Measurements from ENCODE around the gene GRM5.

Gene GRM5

GRCh38 chr11:88531831-88532230, 534.0 kb downstream of the GRM5 start:
- no peak overlapping the region for H3K9ac ChIP-seq (ENCODE audit: low read depth, low read length)

GRCh38 chr11:88529426-88529825, 536.4 kb downstream of the GRM5 start:
- Histone ChIP-seq H3K9ac (ENCODE audit: low read depth, low read length) (no peak overlapping the region), H3K27ac (ENCODE audit: low read length) (no peak overlapping the region), H3K4me1 (ENCODE audit: insufficient read depth, low read length) (no peaks in the 10 kb centered on the region), H3K4me3 (ENCODE audit: low read length) (no peak overlapping the region), H3K36me3 (ENCODE audit: insufficient read depth, low read depth, low read length) (no peaks in the 10 kb centered on the region), H3K9me3 (ENCODE audit: insufficient read depth, low read depth, low read length) (no peaks in the 10 kb centered on the region), H3K27me3 (ENCODE audit: insufficient read depth, low read length) (no peaks in the 10 kb centered on the region)

More at GRCh38 chr11:88531831-88532230, 534.0 kb downstream of the GRM5 start:
- no peak overlapping the region for H3K4me3 ChIP-seq (ENCODE audit: low read length)
- no peaks in the 10 kb centered on the region for H3K4me1 ChIP-seq (ENCODE audit: insufficient read depth, low read length)
- no peak overlapping the region for H3K27ac ChIP-seq (ENCODE audit: low read length)
- no peaks in the 10 kb centered on the region for H3K9me3 ChIP-seq (ENCODE audit: insufficient read depth, low read depth, low read length)
- no peaks in the 10 kb centered on the region for H3K36me3 ChIP-seq (ENCODE audit: insufficient read depth, low read depth, low read length)
- no peaks in the 10 kb centered on the region for H3K27me3 ChIP-seq (ENCODE audit: insufficient read depth, low read length)

DNA sequence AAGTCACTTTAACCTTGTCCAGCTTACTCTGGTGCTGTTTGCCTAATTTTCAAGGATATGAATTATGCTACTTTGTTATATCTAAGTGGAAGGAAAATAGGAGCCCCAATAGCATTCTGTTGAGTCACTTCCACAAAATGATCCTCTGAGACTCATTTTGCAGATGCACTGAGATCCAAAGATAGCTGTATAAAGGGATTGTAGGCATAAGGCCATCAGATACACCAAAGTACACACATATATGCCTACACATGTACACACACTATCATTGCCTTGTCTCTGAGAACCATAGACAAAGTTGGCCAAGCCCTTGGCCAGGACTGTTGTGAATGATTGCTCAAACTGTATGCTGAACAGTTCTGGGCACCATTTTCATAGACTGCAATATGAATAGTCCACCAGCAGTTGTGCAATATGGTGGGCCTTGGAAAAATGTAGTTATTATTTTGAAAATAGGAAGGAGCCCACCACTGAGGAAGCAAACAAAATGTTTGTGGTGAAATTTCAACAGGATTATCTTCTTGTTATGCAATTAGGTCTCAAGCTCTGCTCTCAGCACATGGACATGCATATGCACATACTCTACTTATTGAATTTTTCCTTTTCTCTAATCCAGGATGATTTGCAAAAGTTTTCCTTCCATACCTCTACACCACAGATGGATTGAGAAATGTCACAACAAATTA, 542.3 kb downstream of the GRM5 start:
- Histone ChIP-seq H3K9me3 (ENCODE audit: insufficient read depth, low read depth, low read length) (no peaks in the 10 kb centered on the region), H3K27me3 (ENCODE audit: insufficient read depth, low read length) (no peaks in the 10 kb centered on the region), H3K27ac (ENCODE audit: low read length) (no peak overlapping the region), H3K9ac (ENCODE audit: low read depth, low read length) (no peak overlapping the region), H3K36me3 (ENCODE audit: insufficient read depth, low read depth, low read length) (no peaks in the 10 kb centered on the region), H3K4me3 (ENCODE audit: low read length) (no peak overlapping the region), H3K4me1 (ENCODE audit: insufficient read depth, low read length) (peaks cover 11% of the 10 kb centered on the region)

DNA sequence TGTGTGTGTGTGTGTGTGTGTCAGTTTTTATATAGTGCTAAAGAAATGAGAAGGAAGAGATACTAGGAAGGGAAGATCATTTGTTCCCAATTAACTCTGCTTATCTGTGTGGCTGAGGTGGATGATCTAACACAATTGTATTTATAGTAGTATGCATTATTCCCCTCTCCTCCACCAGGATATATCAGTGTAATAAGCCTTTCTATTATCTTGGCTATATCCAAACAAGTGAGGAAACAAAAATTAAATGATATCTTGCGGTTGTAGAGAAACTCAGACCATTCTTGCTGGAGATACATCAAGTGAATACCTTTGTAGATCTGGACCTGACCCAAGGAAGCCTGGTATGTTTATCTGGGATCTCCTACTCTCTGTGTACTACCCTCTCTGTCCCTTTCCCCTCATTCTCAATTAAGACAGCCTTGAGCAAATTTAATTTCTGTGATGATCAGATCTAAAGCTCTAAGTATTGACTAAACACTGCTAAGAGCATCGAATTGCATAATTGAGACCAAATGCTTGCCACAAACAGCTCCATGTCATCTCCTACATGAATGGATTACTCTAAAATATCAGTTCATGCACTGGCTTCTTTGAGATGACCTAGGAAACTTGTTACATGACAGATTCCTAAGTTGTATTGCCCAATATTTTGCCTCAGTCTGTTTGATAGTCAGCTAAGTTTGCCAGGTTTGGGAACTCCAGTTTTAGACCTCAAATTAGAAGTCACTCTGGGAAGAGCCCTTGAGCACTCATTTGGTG, 543.0 kb downstream of the GRM5 start:
- no peaks in the 10 kb centered on the region for H3K9me3 ChIP-seq (ENCODE audit: insufficient read depth, low read depth, low read length)
- H3K36me3 ChIP-seq (ENCODE audit: insufficient read depth, low read depth, low read length): no peaks in the 10 kb centered on the region
- peaks cover 11% of the 10 kb centered on the region for H3K4me1 ChIP-seq (ENCODE audit: insufficient read depth, low read length)
- H3K27ac ChIP-seq (ENCODE audit: low read length): peak overlapping the region; percentile 19
- H3K27me3 ChIP-seq (ENCODE audit: insufficient read depth, low read length): no peaks in the 10 kb centered on the region
- no peak overlapping the region for H3K9ac ChIP-seq (ENCODE audit: low read depth, low read length)
- no peak overlapping the region for H3K4me3 ChIP-seq (ENCODE audit: low read length)

- no peaks in the 10 kb centered on the region for H3K9me3 ChIP-seq (ENCODE audit: insufficient read depth, low read depth, low read length)
- no peak overlapping the region for H3K27ac ChIP-seq (ENCODE audit: low read length)
- no peak overlapping the region for H3K9ac ChIP-seq (ENCODE audit: low read depth, low read length)
- no peak overlapping the region for H3K4me3 ChIP-seq (ENCODE audit: low read length)
- no peaks in the 10 kb centered on the region for H3K36me3 ChIP-seq (ENCODE audit: insufficient read depth, low read depth, low read length)
- no peaks in the 10 kb centered on the region for H3K27me3 ChIP-seq (ENCODE audit: insufficient read depth, low read length)
- peaks cover 11% of the 10 kb centered on the region for H3K4me1 ChIP-seq (ENCODE audit: insufficient read depth, low read length)
These were observed 544.0 kb downstream of the GRM5 start for GRCh38 chr11:88521799-88522201.

- no peaks in the 10 kb centered on the region for H3K36me3 ChIP-seq (ENCODE audit: insufficient read depth, low read depth, low read length)
- no peak overlapping the region for H3K27ac ChIP-seq (ENCODE audit: low read length)
- H3K9me3 ChIP-seq (ENCODE audit: insufficient read depth, low read depth, low read length): no peaks in the 10 kb centered on the region
- H3K9ac ChIP-seq (ENCODE audit: low read depth, low read length): no peak overlapping the region
- H3K4me3 ChIP-seq (ENCODE audit: low read length): no peak overlapping the region
- no peaks in the 10 kb centered on the region for H3K27me3 ChIP-seq (ENCODE audit: insufficient read depth, low read length)
- H3K4me1 ChIP-seq (ENCODE audit: insufficient read depth, low read length): peaks cover 11% of the 10 kb centered on the region
These were observed 544.4 kb downstream of the GRM5 start for GRCh38 chr11:88521399-88521798.

- Histone ChIP-seq H3K27ac (ENCODE audit: low read length) (no peak overlapping the region), H3K4me1 (ENCODE audit: insufficient read depth, low read length) (peaks cover 11% of the 10 kb centered on the region), H3K9ac (ENCODE audit: low read depth, low read length) (no peak overlapping the region), H3K4me3 (ENCODE audit: low read length) (no peak overlapping the region), H3K9me3 (ENCODE audit: insufficient read depth, low read depth, low read length) (no peaks in the 10 kb centered on the region), H3K36me3 (ENCODE audit: insufficient read depth, low read depth, low read length) (no peaks in the 10 kb centered on the region), H3K27me3 (ENCODE audit: insufficient read depth, low read length) (no peaks in the 10 kb centered on the region)
These were observed 545.4 kb downstream of the GRM5 start for GRCh38 chr11:88520391-88520790.

DNA sequence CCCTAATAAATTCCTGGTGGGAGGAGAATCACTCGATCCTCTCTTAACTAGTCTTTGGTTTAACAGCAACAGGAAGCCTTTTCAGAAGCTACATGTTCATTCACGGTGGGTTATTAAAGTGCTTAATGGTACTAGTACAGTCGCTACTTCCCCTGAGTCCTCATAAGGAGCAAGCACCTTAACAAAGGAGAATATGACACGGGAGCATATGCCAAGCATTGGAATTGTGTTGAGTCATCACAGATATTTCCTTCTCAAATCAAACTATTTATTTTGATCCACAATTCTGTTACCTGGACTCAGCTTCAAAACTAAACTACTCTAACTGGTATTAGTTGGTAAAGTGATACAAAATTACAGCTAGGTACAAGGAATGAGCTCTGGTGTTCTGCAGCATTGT, 550.8 kb downstream of the GRM5 start:
- Histone ChIP-seq H3K9me3 (ENCODE audit: insufficient read depth, low read depth, low read length) (no peaks in the 10 kb centered on the region), H3K4me3 (ENCODE audit: low read length) (no peak overlapping the region), H3K4me1 (ENCODE audit: insufficient read depth, low read length) (no peaks in the 10 kb centered on the region), H3K9ac (ENCODE audit: low read depth, low read length) (no peak overlapping the region), H3K27ac (ENCODE audit: low read length) (no peak overlapping the region), H3K27me3 (ENCODE audit: insufficient read depth, low read length) (peaks cover 3% of the 10 kb centered on the region; the same call in 1 of the 2 replicates), H3K36me3 (ENCODE audit: insufficient read depth, low read depth, low read length) (no peaks in the 10 kb centered on the region)

DNA sequence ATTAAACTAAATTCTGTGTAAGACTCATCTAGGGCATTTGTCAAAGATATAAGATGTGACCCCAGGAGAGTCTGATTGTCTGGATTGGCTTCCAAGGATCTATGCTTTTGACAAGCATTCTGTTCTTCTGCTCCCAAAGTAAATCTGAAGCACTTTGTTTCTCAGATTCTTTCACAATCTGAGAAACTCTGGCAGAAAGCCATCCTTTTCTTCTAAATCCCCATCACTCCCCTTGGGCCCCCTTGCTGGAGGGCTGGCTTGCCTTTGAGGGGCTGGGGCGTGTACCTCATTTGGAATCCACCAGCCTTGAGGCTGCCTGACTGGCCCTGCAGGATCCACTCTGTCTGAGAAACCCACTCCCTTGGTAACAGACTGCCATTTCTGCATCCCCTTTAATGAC, 554.8 kb downstream of the GRM5 start:
- no peaks in the 10 kb centered on the region for H3K36me3 ChIP-seq (ENCODE audit: insufficient read depth, low read depth, low read length)
- no peak overlapping the region for H3K9ac ChIP-seq (ENCODE audit: low read depth, low read length)

GRCh38 chr11:88508759-88509581, 556.8 kb downstream of the GRM5 start:
- Histone ChIP-seq H3K4me3 (ENCODE audit: low read length) (peak overlapping the region; percentile 62; the same call in 1 of the 2 replicates), H3K4me1 (ENCODE audit: insufficient read depth, low read length) (peaks cover 18% of the 10 kb centered on the region; the same call in 1 of the 2 replicates), H3K27ac (ENCODE audit: low read length) (no peak overlapping the region), H3K9ac (ENCODE audit: low read depth, low read length) (peak overlapping the region; percentile 63; the same call in 1 of the 2 replicates), H3K9me3 (ENCODE audit: insufficient read depth, low read depth, low read length) (no peaks in the 10 kb centered on the region), H3K36me3 (ENCODE audit: insufficient read depth, low read depth, low read length) (no peaks in the 10 kb centered on the region), H3K27me3 (ENCODE audit: insufficient read depth, low read length) (peaks cover 32% of the 10 kb centered on the region; the same call in 1 of the 2 replicates)

More for the DNA sequence above, 554.8 kb downstream of the GRM5 start:
- Histone ChIP-seq H3K4me1 (ENCODE audit: insufficient read depth, low read length) (peaks cover 11% of the 10 kb centered on the region; the same call in 1 of the 2 replicates), H3K4me3 (ENCODE audit: low read length) (no peak overlapping the region), H3K27ac (ENCODE audit: low read length) (no peak overlapping the region), H3K9me3 (ENCODE audit: insufficient read depth, low read depth, low read length) (no peaks in the 10 kb centered on the region), H3K27me3 (ENCODE audit: insufficient read depth, low read length) (peaks cover 32% of the 10 kb centered on the region; the same call in 1 of the 2 replicates)

DNA sequence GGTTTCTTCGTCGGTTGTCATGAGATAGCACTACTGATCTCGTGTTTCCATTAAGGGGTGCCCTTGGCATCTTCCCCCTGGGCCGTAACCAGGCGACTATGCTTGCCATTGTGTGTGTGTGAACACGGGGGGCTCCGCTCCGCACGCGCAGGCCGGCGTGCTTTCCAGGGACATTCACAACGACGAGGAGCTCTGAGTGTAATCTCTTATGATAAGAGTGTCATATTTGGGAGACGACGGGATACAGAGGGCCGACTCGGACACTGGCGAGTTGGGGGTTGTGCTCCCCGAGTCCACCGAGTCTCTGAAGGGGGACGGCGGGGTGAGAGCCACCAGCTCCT, 557.4 kb downstream of the GRM5 start:
- Histone ChIP-seq H3K36me3 (ENCODE audit: insufficient read depth, low read depth, low read length) (no peaks in the 10 kb centered on the region), H3K27me3 (ENCODE audit: insufficient read depth, low read length) (peaks cover 32% of the 10 kb centered on the region; the same call in 1 of the 2 replicates), H3K27ac (ENCODE audit: low read length) (no peak overlapping the region), H3K9me3 (ENCODE audit: insufficient read depth, low read depth, low read length) (no peaks in the 10 kb centered on the region), H3K4me3 (ENCODE audit: low read length) (peak overlapping the region; percentile 62; the same call in 1 of the 2 replicates), H3K4me1 (ENCODE audit: insufficient read depth, low read length) (peaks cover 18% of the 10 kb centered on the region; the same call in 1 of the 2 replicates), H3K9ac (ENCODE audit: low read depth, low read length) (peak overlapping the region; percentile 63; the same call in 1 of the 2 replicates)
